ENCODE results near the gene TCF25.
"Not testable (repeated sequence)": the region's sequence is repeated elsewhere in the genome, so short reads cannot be mapped to it uniquely, and the experiment has no call there.

Gene TCF25

DNA sequence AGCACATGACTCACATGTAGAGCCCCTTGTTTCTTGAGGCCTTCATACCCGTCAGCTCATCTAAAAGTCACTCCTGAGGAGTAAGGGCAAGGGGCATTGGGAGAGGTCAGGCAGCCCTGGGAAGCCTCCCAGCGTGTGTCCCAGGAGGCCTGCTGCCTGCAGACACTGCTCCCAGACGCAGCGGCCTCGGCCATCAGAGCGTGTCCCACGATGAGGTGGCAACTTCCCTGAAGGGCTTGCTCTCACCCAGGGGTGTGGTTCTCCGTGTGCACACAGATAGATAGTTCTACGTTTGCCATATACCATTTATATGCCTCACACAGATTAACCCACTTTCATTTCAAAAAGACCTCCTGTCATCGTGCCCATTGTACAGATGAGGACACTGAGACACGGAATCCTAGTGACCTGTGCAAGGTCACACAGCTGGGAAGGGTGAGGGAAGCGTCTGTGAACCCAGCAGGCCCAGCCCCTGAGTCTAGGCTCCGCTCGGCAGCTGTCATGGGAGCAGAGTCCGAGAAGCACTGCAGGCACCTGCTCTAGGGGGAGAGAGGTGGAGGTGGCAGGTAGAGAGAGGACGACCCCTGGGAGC lies 58.0 kb downstream of the TCF25 start:
- Histone ChIP-seq H3K36me3 (ENCODE audit: control insufficient read depth, insufficient read depth, low read length) (no peaks in the 10 kb centered on the region), H3K27me3 (replicated peaks; ENCODE audit: control insufficient read depth, insufficient read depth, low read length) (no peaks in the 10 kb centered on the region; the same call in 1 of the 2 replicates), H3K4me3 (replicated peaks; ENCODE audit: low read depth, low read length) (no peak overlapping the region)
- DNase-seq (ENCODE audit: extremely low read depth, insufficient read length) = no peak
- TF ChIP-seq, protein P1, sequence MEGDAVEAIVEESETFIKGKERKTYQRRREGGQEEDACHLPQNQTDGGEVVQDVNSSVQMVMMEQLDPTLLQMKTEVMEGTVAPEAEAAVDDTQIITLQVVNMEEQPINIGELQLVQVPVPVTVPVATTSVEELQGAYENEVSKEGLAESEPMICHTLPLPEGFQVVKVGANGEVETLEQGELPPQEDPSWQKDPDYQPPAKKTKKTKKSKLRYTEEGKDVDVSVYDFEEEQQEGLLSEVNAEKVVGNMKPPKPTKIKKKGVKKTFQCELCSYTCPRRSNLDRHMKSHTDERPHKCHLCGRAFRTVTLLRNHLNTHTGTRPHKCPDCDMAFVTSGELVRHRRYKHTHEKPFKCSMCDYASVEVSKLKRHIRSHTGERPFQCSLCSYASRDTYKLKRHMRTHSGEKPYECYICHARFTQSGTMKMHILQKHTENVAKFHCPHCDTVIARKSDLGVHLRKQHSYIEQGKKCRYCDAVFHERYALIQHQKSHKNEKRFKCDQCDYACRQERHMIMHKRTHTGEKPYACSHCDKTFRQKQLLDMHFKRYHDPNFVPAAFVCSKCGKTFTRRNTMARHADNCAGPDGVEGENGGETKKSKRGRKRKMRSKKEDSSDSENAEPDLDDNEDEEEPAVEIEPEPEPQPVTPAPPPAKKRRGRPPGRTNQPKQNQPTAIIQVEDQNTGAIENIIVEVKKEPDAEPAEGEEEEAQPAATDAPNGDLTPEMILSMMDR (IDR thresholded peaks at IDR 0.05; ENCODE audit: insufficient read depth, low read length, poor library complexity, severe bottlenecking) = no peak

DNA sequence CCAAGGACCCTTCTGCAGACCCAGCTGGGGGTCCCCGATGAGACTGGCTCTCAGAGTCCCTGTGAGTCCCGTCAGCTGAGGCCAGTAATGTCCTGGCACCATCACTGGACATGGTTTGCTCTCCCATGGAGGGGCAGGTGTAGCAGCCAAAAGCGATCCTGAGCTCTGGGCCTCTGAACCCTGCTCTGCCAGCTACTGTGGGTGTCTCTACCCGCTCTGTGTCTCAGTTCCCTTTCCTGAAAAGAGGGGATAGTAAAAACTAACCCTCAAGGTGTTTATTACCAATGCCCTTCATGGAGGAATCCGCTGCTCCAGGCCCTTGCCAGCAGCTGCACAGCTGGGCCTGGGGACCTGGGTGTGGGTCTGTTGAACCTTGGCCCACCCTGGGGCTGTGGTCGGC lies 58.6 kb downstream of the TCF25 start:
- Histone ChIP-seq H3K27me3 (replicated peaks; ENCODE audit: control insufficient read depth, insufficient read depth, low read length) (no peaks in the 10 kb centered on the region; the same call in 1 of the 2 replicates), H3K4me3 (replicated peaks; ENCODE audit: low read depth, low read length) (no peak overlapping the region), H3K36me3 (ENCODE audit: control insufficient read depth, insufficient read depth, low read length) (no peaks in the 10 kb centered on the region)
- TF ChIP-seq, protein P1 (IDR thresholded peaks at IDR 0.05; ENCODE audit: insufficient read depth, low read length, poor library complexity, severe bottlenecking) = no peak
- no peak for DNase-seq (ENCODE audit: extremely low read depth, insufficient read length)

DNA sequence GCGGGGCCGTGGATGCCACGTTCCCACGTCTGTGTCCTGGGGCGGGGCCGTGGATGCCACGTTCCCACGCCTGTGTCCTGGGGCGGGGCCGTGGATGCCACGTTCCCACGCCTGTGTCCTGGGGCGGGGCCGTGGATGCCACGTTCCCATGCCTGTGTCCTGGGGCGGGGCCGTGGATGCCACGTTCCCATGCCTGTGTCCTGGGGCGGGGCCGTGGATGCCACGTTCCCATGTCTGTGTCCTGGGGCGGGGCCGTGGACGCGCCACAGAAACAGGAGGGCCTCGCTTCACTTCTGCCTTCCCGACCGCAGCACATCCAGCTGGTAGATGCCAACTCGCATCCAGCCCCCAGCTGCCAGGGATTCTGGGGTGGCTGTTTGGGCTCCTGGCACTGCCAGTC lies 60.6 kb downstream of the TCF25 start:
- H3K4me3 ChIP-seq (replicated peaks; ENCODE audit: low read depth, low read length); H3K36me3 ChIP-seq (ENCODE audit: control insufficient read depth, insufficient read depth, low read length); H3K27me3 ChIP-seq (replicated peaks; ENCODE audit: control insufficient read depth, insufficient read depth, low read length); DNase-seq (ENCODE audit: extremely low read depth, insufficient read length): not testable (repeated sequence)

DNA sequence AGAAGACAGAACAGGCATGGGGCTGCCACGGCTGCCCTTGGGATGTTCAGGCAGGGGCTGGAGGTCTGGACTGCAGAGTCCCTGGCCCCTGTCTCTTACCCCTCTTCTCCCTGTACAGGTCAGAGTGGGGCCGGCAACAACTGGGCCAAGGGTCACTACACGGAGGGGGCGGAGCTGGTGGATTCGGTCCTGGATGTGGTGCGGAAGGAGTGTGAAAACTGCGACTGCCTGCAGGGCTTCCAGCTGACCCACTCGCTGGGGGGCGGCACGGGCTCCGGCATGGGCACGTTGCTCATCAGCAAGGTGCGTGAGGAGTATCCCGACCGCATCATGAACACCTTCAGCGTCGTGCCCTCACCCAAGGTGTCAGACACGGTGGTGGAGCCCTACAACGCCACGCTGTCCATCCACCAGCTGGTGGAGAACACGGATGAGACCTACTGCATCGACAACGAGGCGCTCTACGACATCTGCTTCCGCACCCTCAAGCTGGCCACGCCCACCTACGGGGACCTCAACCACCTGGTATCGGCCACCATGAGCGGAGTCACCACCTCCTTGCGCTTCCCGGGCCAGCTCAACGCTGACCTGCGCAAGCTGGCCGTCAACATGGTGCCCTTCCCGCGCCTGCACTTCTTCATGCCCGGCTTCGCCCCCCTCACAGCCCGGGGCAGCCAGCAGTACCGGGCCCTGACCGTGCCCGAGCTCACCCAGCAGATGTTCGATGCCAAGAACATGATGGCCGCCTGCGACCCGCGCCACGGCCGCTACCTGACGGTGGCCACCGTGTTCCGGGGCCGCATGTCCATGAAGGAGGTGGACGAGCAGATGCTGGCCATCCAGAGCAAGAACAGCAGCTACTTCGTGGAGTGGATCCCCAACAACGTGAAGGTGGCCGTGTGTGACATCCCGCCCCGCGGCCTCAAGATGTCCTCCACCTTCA lies 61.5 kb downstream of the TCF25 start:
- Histone ChIP-seq H3K4me3 (replicated peaks; ENCODE audit: low read depth, low read length) (no peak overlapping the region), H3K27me3 (replicated peaks; ENCODE audit: control insufficient read depth, insufficient read depth, low read length) (no peaks in the 10 kb centered on the region; the same call in 1 of the 2 replicates), H3K36me3 (ENCODE audit: control insufficient read depth, insufficient read depth, low read length) (no peaks in the 10 kb centered on the region)
- no peak for DNase-seq (ENCODE audit: extremely low read depth, insufficient read length)
- TF ChIP-seq, protein P1 (IDR thresholded peaks at IDR 0.05; ENCODE audit: insufficient read depth, low read length, poor library complexity, severe bottlenecking) = no peak

DNA sequence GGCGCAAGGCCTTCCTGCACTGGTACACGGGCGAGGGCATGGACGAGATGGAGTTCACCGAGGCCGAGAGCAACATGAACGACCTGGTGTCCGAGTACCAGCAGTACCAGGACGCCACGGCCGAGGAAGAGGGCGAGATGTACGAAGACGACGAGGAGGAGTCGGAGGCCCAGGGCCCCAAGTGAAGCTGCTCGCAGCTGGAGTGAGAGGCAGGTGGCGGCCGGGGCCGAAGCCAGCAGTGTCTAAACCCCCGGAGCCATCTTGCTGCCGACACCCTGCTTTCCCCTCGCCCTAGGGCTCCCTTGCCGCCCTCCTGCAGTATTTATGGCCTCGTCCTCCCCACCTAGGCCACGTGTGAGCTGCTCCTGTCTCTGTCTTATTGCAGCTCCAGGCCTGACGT lies 62.2 kb downstream of the TCF25 start:
- not testable (repeated sequence) for H3K36me3 ChIP-seq (ENCODE audit: control insufficient read depth, insufficient read depth, low read length); H3K27me3 ChIP-seq (replicated peaks; ENCODE audit: control insufficient read depth, insufficient read depth, low read length); DNase-seq (ENCODE audit: extremely low read depth, insufficient read length)

DNA sequence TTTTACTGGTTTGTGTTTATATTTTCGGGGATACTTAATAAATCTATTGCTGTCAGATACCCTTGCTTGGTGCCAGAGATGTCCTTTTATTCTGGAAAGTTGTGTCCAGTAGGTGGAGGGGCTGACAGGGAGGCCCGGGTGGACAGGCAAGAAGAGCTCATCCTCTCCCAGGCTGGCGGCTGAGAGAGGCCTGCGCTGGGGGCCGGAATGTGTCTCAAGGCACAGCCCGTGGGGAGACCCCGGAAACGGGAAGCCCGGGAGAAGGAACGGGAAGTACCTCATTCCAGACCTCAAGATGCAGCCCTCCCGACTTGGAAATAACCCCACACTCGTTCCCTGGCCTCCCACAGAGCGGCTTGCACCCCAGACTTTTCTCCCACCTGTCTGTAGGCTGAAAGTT lies 62.6 kb downstream of the TCF25 start:
- DNase-seq (ENCODE audit: extremely low read depth, insufficient read length) = no peak
- H3K4me3 ChIP-seq (replicated peaks; ENCODE audit: low read depth, low read length) = no peak overlapping the region
- H3K36me3 ChIP-seq (ENCODE audit: control insufficient read depth, insufficient read depth, low read length) = no peaks in the 10 kb centered on the region
- TF ChIP-seq, protein P1 (IDR thresholded peaks at IDR 0.05; ENCODE audit: insufficient read depth, low read length, poor library complexity, severe bottlenecking) = no peak
- H3K27me3 ChIP-seq (replicated peaks; ENCODE audit: control insufficient read depth, insufficient read depth, low read length) = no peaks in the 10 kb centered on the region; the same call in 1 of the 2 replicates

More for the DNA sequence above, 62.2 kb downstream of the TCF25 start:
- not testable (repeated sequence) for H3K4me3 ChIP-seq (replicated peaks; ENCODE audit: low read depth, low read length)

Data from GM06990 (cell line).